A204.1 (cell line): Measurements from ENCODE around the gene STRIP1.

ENCODE experiments used
- FAIRE-seq: peaks from 2 replicates; lab custom pipeline; 2012; peaks lifted over from hg19 to GRCh38; lab: Jason Lieb, UNC

The STRIP1 gene

DNA sequence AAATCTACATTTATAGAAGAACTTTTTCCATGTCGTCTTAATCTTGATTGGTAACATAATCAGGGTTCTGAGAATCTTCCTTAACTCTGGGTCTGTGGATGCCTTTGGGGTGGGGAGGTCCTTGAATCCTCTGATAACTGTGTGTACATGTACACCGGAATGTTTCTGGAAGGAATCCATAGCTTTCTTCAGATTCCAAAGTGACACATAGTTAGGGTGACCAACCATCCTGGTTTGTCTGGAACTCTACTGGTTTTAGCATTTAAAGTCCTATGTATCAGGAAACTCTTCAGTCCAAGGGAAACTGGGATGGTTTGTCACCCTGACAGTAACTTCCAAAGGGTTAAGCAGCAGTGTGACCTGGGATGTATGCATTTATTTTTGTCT, 16.8 kb downstream of the STRIP1 start:
- FAIRE-seq: no peak

DNA sequence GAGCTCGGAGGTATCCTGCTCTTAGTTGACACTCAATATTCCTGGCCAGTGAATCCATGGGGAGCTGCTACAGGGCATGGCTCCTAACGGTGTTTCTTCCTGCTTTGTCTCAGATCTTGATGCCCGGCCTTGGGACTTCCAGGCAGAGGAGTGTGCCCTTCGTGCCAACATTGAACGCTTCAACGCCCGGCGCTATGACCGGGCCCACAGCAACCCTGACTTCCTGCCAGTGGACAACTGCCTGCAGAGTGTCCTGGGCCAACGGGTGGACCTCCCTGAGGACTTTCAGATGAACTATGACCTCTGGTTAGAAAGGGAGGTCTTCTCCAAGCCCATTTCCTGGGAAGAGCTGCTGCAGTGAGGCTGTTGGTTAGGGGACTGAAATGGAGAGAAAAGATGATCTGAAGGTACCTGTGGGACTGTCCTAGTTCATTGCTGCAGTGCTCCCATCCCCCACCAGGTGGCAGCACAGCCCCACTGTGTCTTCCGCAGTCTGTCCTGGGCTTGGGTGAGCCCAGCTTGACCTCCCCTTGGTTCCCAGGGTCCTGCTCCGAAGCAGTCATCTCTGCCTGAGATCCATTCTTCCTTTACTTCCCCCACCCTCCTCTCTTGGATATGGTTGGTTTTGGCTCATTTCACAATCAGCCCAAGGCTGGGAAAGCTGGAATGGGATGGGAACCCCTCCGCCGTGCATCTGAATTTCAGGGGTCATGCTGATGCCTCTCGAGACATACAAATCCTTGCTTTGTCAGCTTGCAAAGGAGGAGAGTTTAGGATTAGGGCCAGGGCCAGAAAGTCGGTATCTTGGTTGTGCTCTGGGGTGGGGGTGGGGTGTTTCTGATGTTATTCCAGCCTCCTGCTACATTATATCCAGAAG, 19.4 kb downstream of the STRIP1 start:
- FAIRE-seq: no peak

DNA sequence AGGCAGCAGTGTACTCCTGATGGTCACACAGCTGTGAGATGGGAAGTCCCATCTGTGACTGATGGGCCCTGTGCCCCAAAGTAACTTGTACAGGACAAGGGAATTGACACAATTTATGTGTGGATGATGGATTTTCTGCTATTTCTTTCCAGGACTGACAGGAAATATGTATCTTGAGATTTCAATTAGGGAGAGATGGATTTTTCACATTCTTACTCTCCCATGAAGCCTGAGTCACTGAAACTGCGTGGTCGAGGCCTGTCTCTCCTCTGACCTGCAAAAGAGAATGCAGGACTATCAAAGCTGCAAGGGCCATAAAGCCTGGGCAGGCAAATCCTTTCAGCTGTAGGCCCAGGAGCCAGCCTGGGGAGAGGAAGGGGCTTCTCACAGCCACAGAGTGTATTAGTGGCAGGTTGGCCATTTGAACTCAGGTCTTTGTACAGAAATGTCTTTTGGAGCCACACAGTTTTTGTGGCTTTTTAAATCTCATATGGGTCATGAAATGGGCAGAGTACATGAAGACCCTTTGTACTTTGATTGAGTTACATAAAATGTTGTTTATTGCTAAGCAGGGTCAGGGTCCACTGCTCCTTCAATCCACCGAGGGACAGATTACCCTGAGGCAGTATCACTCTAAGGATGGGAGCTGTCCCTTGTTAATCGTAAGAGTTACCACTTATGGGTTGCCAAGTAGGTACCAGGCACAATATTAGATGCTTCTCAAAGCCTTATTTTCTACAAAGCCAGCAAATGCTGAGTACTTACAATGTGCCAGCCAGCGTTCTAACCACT, 21.3 kb downstream of the STRIP1 start:
- no peak for FAIRE-seq

DNA sequence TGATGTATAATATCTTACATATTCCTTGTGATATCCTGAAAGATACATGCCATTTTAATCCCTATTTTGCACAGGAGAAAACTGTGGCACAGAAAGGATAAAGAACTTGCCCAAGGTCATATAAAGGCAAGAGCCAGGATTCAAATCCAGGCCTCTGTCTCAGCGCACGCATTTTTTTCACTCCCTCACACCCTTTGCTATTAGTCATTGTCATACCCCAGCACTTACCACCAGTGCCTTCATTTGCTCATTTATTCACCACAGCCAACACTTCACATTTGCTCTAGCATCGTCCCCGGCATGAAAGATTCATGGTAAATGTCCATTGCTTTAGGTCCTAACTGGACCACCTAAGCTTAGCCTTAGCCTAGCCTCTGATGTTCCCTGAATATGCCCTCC, 21.9 kb downstream of the STRIP1 start:
- FAIRE-seq: no peak

GRCh38 chr1:110056776-110057175, 22.4 kb downstream of the STRIP1 start:
- FAIRE-seq: no peak

DNA sequence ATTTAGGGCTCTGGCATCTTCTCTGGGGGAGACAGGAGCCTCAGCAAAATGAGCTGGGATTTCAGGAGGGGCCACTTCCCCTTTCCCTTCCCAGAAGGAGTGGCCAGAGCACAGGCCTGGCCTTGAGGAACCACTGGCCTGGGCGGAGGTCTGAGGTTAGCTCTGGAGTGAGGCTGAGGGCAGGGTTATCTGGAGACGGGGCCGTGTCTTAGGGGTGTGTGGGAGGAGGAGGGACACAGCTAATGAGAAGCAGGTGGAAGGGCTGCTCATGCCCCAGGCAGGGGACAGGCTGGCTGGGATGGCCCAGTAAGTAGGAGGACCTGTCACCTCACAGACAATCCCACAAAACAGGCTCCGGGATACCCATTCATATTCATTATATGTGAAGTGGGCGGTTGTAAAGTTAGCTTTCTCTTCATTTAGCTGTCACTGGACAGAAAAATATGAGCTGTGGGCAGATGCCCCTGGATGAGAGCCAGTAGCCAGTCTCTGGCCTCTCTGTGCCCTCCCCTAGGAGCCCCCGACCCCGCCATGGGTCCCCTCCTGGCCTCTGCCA, 23.6 kb downstream of the STRIP1 start:
- FAIRE-seq: no peak

DNA sequence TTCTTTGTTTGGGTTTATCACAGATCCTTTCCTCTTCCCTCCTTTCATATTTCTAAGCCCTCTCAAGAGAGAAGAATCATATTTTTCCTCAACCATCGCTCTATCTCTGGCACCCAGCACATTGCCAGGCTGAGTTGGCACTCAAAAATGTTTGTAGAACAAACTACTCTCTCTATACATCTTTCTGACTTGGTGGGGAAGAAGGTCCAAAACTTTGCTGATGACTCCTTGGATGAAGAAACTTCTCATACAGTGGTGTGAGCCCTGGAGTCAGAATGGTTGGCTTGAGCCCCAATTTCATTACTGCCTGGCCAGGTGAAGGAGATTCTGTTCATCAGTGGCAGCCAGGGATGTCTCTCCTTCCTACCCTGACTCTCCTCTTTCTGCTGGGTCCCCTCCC, 24.2 kb downstream of the STRIP1 start:
- no peak for FAIRE-seq

GRCh38 chr1:110059133-110059863, 24.9 kb downstream of the STRIP1 start:
- FAIRE-seq: no peak

DNA sequence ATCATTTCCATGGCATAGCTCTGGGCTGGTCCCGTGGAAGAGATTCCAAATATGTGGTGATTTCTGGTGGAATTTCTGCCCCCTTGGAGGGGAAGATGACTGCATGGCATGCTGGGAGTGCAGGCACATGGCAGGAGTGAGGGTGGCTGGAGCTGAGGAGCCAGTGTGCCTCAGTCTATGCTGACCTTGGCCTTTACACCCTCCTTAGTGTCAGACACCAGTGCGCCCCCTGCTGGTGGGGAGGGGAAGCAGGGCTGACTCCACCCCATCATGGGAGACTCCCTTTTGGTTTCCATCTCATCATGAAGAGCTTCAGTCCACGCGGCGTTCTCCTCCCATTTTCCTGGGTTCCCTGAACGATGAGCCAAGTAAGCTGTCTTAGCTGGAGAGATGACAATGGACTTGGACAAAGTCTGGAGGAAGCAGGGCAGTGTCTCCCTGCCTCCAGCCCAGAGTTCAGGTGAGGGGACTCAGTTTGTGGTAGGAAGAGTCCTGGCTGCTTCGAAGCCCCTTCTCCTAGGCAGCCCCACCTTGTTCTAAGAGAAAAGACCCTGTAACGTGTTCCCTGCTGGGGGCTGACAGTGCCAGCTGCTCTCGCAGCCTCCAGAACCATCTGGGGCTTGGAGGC, 25.7 kb downstream of the STRIP1 start:
- no peak for FAIRE-seq

DNA sequence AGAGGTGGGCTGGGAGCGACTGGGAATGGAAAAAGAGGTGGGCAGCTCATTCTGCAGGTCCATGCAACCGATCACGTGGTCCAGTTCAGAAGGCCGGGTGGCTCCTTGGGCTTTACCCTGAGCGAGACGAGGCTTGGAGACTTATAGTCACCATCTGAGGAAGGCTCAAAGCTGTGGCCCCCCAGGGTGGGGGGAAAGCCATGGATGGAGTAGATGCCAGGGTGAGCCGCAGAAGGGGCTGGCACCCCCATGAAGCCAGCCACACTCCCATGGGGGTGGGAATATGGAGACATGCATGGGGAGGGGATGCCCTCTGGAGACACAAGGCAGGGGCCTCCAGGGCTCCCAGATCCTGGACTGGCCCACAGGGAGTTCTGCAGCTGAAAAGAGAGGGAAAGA, 26.2 kb downstream of the STRIP1 start:
- no peak for FAIRE-seq

GRCh38 chr1:110061341-110061740, 26.9 kb downstream of the STRIP1 start:
- no peak for FAIRE-seq

DNA sequence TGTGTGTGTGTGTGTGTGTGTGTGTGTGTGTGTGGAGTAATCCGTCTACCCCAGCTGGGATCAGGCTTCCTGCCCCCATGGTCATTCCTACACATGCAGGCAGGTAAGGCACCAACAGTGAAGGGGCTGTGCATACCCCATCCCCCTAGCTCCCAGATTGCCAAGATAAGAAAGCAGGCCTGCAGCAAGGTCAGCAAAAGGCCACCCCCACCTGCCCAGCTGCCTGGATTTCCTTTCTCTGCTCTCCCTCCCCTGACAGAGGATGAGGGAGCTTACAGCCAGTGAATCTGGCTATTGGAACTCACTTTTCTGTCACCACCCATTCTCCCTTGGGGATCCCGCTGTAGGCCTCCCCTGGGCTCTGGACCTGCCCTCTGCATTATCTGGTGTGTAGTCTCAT, 28.2 kb downstream of the STRIP1 start:
- no peak for FAIRE-seq

DNA sequence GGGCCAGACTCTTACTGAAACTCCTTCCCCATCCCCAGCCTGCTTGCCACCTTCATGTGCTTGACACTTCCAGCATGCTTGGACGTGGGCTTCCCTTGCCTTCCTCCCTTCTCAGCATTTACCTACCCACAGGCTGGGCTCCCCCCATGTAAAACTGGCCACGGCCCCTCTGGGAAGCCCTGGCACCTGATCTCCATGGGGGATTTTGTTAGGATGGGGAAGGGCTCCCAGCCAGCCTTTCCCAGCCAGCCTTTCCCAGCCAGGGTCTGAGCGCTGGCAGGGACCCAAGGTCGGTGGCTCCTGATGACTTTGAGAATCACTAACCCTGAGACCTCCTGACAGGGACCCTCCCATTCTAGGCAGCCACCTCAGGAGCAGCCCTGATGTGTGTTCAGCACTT, 29.4 kb downstream of the STRIP1 start:
- FAIRE-seq: no peak

DNA sequence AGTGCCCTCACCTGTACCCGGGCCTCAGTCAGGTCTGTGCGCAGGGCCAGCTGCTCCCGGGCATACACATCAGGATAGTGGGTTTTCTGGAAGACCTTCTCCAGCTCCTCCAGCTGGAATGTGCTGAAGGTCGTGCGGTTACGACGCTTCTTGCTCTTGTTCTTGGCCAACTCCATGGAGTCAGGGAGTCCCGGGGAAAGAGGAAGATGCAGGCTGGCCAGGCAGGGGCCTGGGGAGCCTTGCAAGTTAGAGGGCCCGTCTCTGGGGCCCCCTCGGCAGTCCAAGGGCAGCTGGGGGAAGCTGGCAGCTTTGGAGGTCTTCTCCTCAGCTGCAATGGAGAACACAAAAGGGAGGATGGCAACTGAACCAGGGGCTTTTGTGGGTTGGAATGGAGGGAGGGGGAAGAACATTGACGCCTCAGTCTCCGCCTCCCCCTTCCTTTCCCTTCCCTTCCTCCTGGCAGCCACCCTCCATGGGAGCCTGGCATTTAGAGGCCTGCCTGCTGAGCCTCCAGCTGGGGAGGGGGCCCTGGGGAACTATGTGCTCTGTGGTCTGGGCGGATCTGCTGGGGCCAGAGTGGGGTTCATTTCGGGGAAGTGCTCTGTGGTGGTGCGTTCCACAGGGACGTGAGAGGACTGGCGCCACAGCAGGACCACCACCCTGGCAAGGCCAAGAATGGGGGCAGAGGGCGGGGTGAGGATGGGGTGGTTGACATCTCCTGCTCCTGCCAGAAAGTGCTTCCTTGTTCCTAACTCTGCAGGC, 30.3 kb downstream of the STRIP1 start:
- FAIRE-seq: no peak

DNA sequence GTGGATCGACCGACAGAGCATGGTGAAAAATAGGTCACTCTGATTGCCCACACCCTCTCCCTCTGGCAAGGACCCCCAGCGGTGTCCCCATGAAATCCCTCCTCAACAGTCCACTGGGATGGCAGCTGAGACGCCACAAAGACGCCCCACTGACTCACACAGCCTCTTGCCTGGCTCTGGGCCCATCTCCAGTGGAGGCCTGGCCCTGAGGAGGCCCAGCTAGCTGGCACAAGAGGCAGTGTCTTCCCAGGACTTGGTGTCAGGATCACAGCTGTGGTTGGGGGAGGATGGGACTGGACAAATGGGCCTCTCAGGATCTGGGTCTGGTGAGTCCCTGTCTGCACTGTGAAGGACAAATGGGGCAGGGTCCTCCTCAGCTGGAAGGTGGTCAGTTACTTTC, 31.4 kb downstream of the STRIP1 start:
- no peak for FAIRE-seq

- no peak for FAIRE-seq
Measured at GRCh38 chr1:110067479-110067892, 33.1 kb downstream of the STRIP1 start.

- FAIRE-seq: no peak
Measured at GRCh38 chr1:110067893-110068645, 33.6 kb downstream of the STRIP1 start.

DNA sequence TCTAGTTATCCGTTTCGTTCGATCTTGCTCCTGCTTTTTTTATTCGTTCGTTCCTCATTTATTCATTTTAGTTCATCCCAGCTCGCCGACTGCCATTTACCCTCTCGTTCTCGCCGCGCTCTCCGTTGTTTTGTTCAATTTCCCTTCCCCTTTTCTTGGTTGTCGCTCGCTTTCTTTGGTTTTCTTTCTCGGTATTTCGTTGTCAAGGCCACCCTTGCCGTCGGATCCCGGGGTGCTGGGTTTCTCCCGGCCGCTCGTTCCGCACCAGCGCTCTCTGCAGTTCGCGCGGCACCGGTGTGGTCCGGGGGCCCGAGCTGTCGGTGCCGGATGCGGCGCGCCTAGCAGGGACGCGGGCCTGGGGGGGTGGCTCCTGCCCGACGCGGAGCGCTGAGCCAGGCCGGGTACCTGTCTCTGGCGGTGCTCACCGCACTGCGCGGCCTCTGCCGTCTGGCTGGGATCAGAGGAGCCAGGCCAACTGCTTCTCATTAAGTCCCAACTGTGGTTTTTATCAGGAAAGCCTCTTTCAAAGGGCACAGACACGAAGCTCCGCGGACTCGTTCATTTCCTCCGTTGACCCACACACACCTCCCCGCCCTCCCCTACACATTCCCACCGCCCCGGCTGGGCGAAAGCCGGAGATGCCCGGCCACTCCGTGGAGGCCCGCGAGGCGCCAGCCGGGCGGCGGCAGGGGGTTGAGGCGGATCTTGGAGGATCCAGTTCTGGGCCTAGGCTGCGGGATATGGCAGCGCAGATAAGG, 34.4 kb downstream of the STRIP1 start:
- FAIRE-seq: no peak

GRCh38 chr1:110069404-110070281, 35.2 kb downstream of the STRIP1 start:
- FAIRE-seq: no peak
